Trophoblast cell (in vitro differentiated cells and primary cell): ENCODE results near the gene ADAMTS9.

Experiments
- DNase-seq, 2 donors: peaks; one replicate each; pipeline ENCODE4 v3.0.0-alpha.2; 2016
- H2AFZ ChIP-seq: 2 replicates; pipeline ENCODE4 v1.6.1; 2013; ENCODE audit warnings: low read length, moderate library complexity, mild to moderate bottlenecking; ENCODE audit not compliant: insufficient read depth, poor library complexity
- H2AK5ac ChIP-seq: 2 replicates; pipeline ENCODE4 v1.6.1; 2013; ENCODE audit warnings: mild to moderate bottlenecking, low read length
- H2BK120ac ChIP-seq: 2 replicates; pipeline ENCODE4 v1.6.1; 2013; ENCODE audit warnings: low read length, mild to moderate bottlenecking, moderate library complexity; ENCODE audit not compliant: insufficient read depth, poor library complexity
- H2BK12ac ChIP-seq: 2 replicates; pipeline ENCODE4 v1.6.1; 2013; ENCODE audit warnings: mild to moderate bottlenecking, low read length, moderate library complexity
- H2BK5ac ChIP-seq: 2 replicates; pipeline ENCODE4 v1.6.1; 2013; ENCODE audit warnings: low read length, low read depth, moderate library complexity, mild to moderate bottlenecking; ENCODE audit not compliant: poor library complexity
- H3K14ac ChIP-seq: 2 replicates; pipeline ENCODE4 v1.6.1; 2013; ENCODE audit warnings: mild to moderate bottlenecking, low read length
- H3K18ac ChIP-seq: 2 replicates; pipeline ENCODE4 v1.6.1; 2013; ENCODE audit warnings: mild to moderate bottlenecking, low read length
- H3K23ac ChIP-seq: 2 replicates; pipeline ENCODE4 v1.6.1; 2013; ENCODE audit warnings: low read length
- H3K27ac ChIP-seq: 2 replicates; pipeline ENCODE4 v1.5.1; 2013; ENCODE audit warnings: low read depth, mild to moderate bottlenecking, inconsistent platforms, low read length, moderate library complexity
- H3K27me3 ChIP-seq: 2 replicates; pipeline ENCODE4 v1.6.1; 2013; ENCODE audit warnings: inconsistent platforms, mild to moderate bottlenecking, low read length, moderate library complexity; ENCODE audit not compliant: insufficient read depth
- H3K36me3 ChIP-seq, 2 experiments: 1 replicate in 1 of 2; 2 replicates in 1 of 2; pipeline ENCODE4 v1.6.1; 2013; ENCODE audit warnings: low read length in 2 of 2, mild to moderate bottlenecking in 2 of 2, moderate library complexity in 1 of 2; ENCODE audit not compliant: insufficient read depth in 2 of 2, control insufficient read depth in 1 of 2
- H3K4ac ChIP-seq: 2 replicates; pipeline ENCODE4 v1.6.1; 2013; ENCODE audit warnings: low read depth, mild to moderate bottlenecking, low read length, moderate library complexity
- H3K4me1 ChIP-seq, 2 experiments: 1 replicate in 1 of 2; 2 replicates in 1 of 2; pipeline ENCODE4 v1.6.1; 2013; ENCODE audit warnings: low read length in 2 of 2, mild to moderate bottlenecking in 2 of 2, moderate library complexity in 1 of 2; ENCODE audit not compliant: insufficient read depth in 2 of 2, control insufficient read depth in 1 of 2
- H3K4me2 ChIP-seq: 2 replicates; pipeline ENCODE4 v1.6.1; 2013; ENCODE audit warnings: inconsistent platforms, mild to moderate bottlenecking, low read length, moderate library complexity
- H3K4me3 ChIP-seq: 2 replicates; pipeline ENCODE4 v1.5.1; 2013; ENCODE audit warnings: mild to moderate bottlenecking, low read depth, low read length, inconsistent platforms
- H3K79me1 ChIP-seq: one replicate; pipeline ENCODE4 v1.6.1; 2013; ENCODE audit warnings: low read length
- H3K79me2 ChIP-seq: 2 replicates; pipeline ENCODE4 v1.6.1; 2013; ENCODE audit warnings: low read length, mild to moderate bottlenecking; ENCODE audit not compliant: control insufficient read depth, insufficient read depth, poor library complexity
- H3K9ac ChIP-seq: 2 replicates; pipeline ENCODE4 v1.6.1; 2013; ENCODE audit warnings: mild to moderate bottlenecking, low read length
- H3K9me3 ChIP-seq: 2 replicates; pipeline ENCODE4 v1.6.1; 2013; ENCODE audit warnings: low read depth, mild to moderate bottlenecking, control low read depth, inconsistent platforms, low read length; ENCODE audit not compliant: insufficient read depth
- H4K12ac ChIP-seq: 2 replicates; pipeline ENCODE4 v1.6.1; 2013; ENCODE audit warnings: low read depth, mild to moderate bottlenecking, low read length, moderate library complexity
- H4K8ac ChIP-seq: 2 replicates; pipeline ENCODE4 v1.6.1; 2013; ENCODE audit warnings: low read depth, mild to moderate bottlenecking, low read length, moderate library complexity
- H4K91ac ChIP-seq: one replicate; pipeline ENCODE4 v1.6.1; 2013; ENCODE audit warnings: low read depth, mild to moderate bottlenecking, low read length, moderate library complexity
- WGBS: extraction: QIAGEN DNeasy Blood & Tissue Kit; methylation state at CpG from one replicate; pipeline ENCODE4 v1.1.7; 2013; ENCODE audit warnings: missing lambda C conversion rate; ENCODE audit not compliant: insufficient read length, insufficient coverage; ENCODE audit errors: extremely low coverage; 5-methylcytosine and 5-hydroxymethylcytosine counted together

Gene ADAMTS9

DNA sequence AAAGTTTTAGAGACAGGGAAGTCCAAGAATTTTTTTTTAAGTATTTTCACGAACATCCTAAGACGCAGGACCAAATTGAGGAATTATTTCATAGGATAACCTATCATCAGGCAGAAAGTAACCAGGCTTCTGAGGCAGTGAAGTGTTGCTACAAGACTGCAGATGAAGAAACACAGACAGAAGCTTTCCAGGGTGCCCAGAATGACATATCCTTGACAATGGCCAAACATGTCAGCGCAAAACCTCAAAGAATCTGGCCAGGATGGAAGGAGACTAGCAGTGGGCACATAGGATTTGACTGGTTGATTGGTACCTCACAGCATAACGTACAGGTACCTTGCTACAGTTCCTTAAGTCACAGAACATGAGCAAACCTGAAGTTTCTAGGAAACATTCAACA is 7.5 kb downstream of the ADAMTS9 start:
- Histone ChIP-seq H3K14ac (no peak overlapping the region), H4K91ac (no peak overlapping the region), H3K79me2 (peaks cover 4% of the 10 kb centered on the region), H3K4me2 (no peak overlapping the region), H2BK5ac (no peak overlapping the region), H3K9me3 (no peaks in the 10 kb centered on the region), H2BK12ac (no peak overlapping the region), H3K27me3 (no peaks in the 10 kb centered on the region), H3K9ac (no peak overlapping the region), H3K4me3 (no peak overlapping the region), H3K79me1 (peaks cover 5% of the 10 kb centered on the region), H4K12ac (no peak overlapping the region), H2AFZ (no peak overlapping the region), H3K4ac (no peak overlapping the region), H4K8ac (no peak overlapping the region), H3K23ac (no peak overlapping the region), H3K4me1 (peaks cover 11 to 19% of the 10 kb centered on the region in 2 experiments), H2AK5ac (no peak overlapping the region), H3K36me3 (peaks cover 3 to 17% of the 10 kb centered on the region in 2 experiments), H3K27ac (no peak overlapping the region), H2BK120ac (no peak overlapping the region), H3K18ac (no peak overlapping the region)
- WGBS: no CpG with 5 or more reads among the region's 4 CpGs
- no peak for DNase-seq

- Histone ChIP-seq H4K91ac (no peak overlapping the region), H3K9ac (no peak overlapping the region), H3K79me2 (peaks cover 4% of the 10 kb centered on the region), H2AFZ (no peak overlapping the region), H2BK120ac (no peak overlapping the region), H3K36me3 (peaks cover 3 to 15% of the 10 kb centered on the region in 2 experiments), H3K27ac (no peak overlapping the region), H4K12ac (no peak overlapping the region), H3K79me1 (peaks cover 6% of the 10 kb centered on the region), H2BK5ac (no peak overlapping the region), H3K14ac (no peak overlapping the region), H3K4ac (peak overlapping the region; percentile 33), H3K18ac (no peak overlapping the region), H3K23ac (no peak overlapping the region), H3K4me1 (peaks cover 3 to 13% of the 10 kb centered on the region in 2 experiments), H3K27me3 (no peaks in the 10 kb centered on the region), H3K4me3 (no peak overlapping the region), H2AK5ac (no peak overlapping the region), H2BK12ac (no peak overlapping the region), H3K4me2 (no peak overlapping the region), H4K8ac (no peak overlapping the region), H3K9me3 (no peaks in the 10 kb centered on the region)
- WGBS: no CpG with 5 or more reads among the region's 2 CpGs
- no peak for DNase-seq
These were observed 9.7 kb downstream of the ADAMTS9 start for GRCh38 chr3:64677961-64678716.

DNA sequence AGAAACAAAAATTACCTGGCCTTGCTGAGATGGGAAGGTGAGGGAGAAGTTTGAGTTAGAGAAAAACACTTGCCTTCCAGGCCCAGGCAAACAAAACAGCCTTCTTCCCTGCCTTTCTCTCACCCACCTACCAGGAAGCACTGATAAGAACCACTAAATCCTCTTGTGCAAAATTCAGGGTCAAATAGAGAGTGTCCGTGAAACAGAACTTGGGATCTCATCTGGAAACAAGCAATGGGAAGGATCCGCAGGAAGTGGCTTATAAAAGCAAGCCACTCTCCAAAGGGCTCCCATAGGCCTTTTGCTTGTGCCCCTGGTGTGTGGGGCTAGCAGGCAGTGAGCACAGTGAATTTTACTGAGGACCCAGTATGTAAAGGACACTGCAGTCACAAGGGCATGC is 11.0 kb downstream of the ADAMTS9 start:
- Histone ChIP-seq H4K91ac (no peak overlapping the region), H2AFZ (no peak overlapping the region), H3K23ac (no peak overlapping the region), H4K12ac (no peak overlapping the region), H3K27me3 (no peaks in the 10 kb centered on the region), H3K4me3 (no peak overlapping the region), H3K4ac (no peak overlapping the region), H3K9me3 (no peaks in the 10 kb centered on the region), H3K79me1 (peaks cover 6% of the 10 kb centered on the region), H3K4me2 (no peak overlapping the region), H3K9ac (no peak overlapping the region), H2BK120ac (no peak overlapping the region), H2AK5ac (no peak overlapping the region), H2BK12ac (no peak overlapping the region), H3K27ac (no peak overlapping the region), H3K18ac (no peak overlapping the region), H3K14ac (no peak overlapping the region), H4K8ac (no peak overlapping the region), H3K4me1 (peaks cover 1 to 13% of the 10 kb centered on the region in 2 experiments), H3K79me2 (peaks cover under 1% of the 10 kb centered on the region), H3K36me3 (peaks cover 7 to 15% of the 10 kb centered on the region in 2 experiments), H2BK5ac (no peak overlapping the region)
- no peak for DNase-seq
- WGBS: no CpG with 5 or more reads among the region's 2 CpGs

DNA sequence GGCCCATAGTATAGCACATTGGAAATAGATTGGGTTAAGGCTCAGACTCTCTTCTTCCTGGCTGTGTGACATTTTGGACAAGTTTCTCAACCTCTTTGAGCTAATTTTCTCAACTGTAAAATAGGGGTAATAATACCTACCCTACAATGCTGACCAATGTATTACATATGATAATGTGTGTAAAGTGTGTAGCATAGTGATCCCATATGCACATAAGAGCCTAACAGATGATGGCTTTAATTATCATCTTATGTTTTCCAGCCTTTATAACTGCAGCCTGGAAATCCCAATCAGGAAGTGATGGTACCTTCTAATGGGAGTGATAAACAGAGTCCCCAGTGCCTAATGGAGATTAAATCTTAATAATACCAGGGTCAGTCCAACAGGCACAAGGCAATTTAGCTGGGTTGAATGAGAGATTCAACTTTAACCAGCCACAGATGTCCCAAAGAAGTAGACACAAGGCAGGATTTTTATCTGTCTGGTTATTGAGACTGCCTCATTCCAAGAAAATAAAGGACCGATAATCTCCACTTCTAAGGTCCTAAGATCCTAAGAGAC is 12.0 kb downstream of the ADAMTS9 start:
- H3K36me3 ChIP-seq: peaks cover 7 to 15% of the 10 kb centered on the region in 2 experiments
- H3K14ac ChIP-seq: no peak overlapping the region

More for the DNA sequence above, 12.0 kb downstream of the ADAMTS9 start:
- H3K79me2 ChIP-seq: no peaks in the 10 kb centered on the region
- no CpG with 5 or more reads among the region's 1 CpG for WGBS
- no peak overlapping the region for H2BK12ac ChIP-seq
- H3K4me2 ChIP-seq: no peak overlapping the region
- peaks cover 0 to 9% of the 10 kb centered on the region in 2 experiments for H3K4me1 ChIP-seq
- no peak overlapping the region for H2AK5ac ChIP-seq
- no peaks in the 10 kb centered on the region for H3K9me3 ChIP-seq
- peaks cover 6% of the 10 kb centered on the region for H3K79me1 ChIP-seq
- H4K91ac ChIP-seq: no peak overlapping the region
- no peak overlapping the region for H4K12ac ChIP-seq
- no peak overlapping the region for H2BK5ac ChIP-seq
- H3K27ac ChIP-seq: peak overlapping the region; percentile 90
- no peak overlapping the region for H3K23ac ChIP-seq
- H3K18ac ChIP-seq: no peak overlapping the region
- H2BK120ac ChIP-seq: no peak overlapping the region
- no peak overlapping the region for H3K9ac ChIP-seq
- no peaks in the 10 kb centered on the region for H3K27me3 ChIP-seq
- H3K4me3 ChIP-seq: no peak overlapping the region
- H3K4ac ChIP-seq: no peak overlapping the region
- no peak overlapping the region for H2AFZ ChIP-seq
- H4K8ac ChIP-seq: no peak overlapping the region
- DNase-seq: no peak
